Measurements from ENCODE around the gene LCN6.

DNA sequence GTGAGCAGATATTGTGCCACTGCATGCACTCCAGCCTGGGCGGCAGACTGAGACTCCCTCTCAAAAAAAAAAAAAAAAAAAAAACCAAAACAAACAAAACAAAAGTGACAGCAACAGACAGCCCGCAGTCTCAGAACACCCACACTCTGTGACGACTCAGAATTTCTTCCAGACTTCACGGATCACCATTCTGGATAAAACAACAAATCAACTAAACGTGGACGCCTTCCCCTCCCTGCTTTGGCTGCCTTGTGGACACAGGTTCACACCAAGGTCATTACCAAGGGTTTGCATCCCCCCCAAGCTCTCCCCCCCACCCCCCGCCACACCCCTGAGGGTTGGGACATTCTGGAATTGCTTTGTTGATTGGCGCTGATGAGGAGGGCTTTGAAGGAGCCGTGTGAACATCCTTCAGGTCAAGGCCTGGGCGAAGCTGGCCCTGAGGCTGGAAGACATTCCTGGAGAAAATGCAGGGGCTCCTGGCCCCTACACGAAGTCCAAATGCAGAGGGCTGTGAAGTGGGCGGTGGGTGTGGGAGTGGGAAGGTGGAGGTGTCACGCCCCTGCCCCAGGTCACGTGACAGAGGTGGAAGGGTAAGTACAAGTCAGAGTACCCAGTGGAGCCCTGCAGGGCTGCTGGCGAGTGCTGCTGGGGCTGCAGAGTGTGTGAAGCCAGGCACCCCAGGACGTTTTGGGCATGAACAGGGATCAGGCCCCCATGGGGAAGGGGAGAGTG lies 15.7 kb downstream of the LCN6 start:
- TF ChIP-seq IRF4 (IDR thresholded peaks at IDR 0.05; ENCODE audit: low read depth, low read length) (no peak), SIX5 (IDR thresholded peaks at IDR 0.05; ENCODE audit: low read depth, low read length, severe bottlenecking) (no peak), PAX8 (IDR thresholded peaks at IDR 0.05) (no peak), SRF (IDR thresholded peaks at IDR 0.05; ENCODE audit: low read depth in 2 of 2, low read length in 2 of 2) (no peak), NRF1 (conservative IDR thresholded peaks at IDR 0.05; ENCODE audit: low read depth, low read length) (no peak), CHD2 (IDR thresholded peaks at IDR 0.05; ENCODE audit: borderline replicate concordance, low read depth, low read length) (no peak), TBL1XR1 (IDR thresholded peaks at IDR 0.05; ENCODE audit: low read depth, low read length) (no peak), POLR2AphosphoS2 (IDR thresholded peaks at IDR 0.05; ENCODE audit: low read depth, low read length) (no peak)
- TF ChIP-seq, protein P1, sequence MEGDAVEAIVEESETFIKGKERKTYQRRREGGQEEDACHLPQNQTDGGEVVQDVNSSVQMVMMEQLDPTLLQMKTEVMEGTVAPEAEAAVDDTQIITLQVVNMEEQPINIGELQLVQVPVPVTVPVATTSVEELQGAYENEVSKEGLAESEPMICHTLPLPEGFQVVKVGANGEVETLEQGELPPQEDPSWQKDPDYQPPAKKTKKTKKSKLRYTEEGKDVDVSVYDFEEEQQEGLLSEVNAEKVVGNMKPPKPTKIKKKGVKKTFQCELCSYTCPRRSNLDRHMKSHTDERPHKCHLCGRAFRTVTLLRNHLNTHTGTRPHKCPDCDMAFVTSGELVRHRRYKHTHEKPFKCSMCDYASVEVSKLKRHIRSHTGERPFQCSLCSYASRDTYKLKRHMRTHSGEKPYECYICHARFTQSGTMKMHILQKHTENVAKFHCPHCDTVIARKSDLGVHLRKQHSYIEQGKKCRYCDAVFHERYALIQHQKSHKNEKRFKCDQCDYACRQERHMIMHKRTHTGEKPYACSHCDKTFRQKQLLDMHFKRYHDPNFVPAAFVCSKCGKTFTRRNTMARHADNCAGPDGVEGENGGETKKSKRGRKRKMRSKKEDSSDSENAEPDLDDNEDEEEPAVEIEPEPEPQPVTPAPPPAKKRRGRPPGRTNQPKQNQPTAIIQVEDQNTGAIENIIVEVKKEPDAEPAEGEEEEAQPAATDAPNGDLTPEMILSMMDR (IDR thresholded peaks at IDR 0.05 in 2 of 3, conservative IDR thresholded peaks at IDR 0.05 in 1 of 3; ENCODE audit: control insufficient read depth in 2 of 3, extremely low read depth in 1 of 3, insufficient read depth in 1 of 3, low read depth in 3 of 3, low read length in 3 of 3): no peak
- TF ChIP-seq, protein P2, sequence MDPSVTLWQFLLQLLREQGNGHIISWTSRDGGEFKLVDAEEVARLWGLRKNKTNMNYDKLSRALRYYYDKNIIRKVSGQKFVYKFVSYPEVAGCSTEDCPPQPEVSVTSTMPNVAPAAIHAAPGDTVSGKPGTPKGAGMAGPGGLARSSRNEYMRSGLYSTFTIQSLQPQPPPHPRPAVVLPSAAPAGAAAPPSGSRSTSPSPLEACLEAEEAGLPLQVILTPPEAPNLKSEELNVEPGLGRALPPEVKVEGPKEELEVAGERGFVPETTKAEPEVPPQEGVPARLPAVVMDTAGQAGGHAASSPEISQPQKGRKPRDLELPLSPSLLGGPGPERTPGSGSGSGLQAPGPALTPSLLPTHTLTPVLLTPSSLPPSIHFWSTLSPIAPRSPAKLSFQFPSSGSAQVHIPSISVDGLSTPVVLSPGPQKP (IDR thresholded peaks at IDR 0.05; ENCODE audit: low read depth, low read length): no peak
- TF ChIP-seq, protein P3, sequence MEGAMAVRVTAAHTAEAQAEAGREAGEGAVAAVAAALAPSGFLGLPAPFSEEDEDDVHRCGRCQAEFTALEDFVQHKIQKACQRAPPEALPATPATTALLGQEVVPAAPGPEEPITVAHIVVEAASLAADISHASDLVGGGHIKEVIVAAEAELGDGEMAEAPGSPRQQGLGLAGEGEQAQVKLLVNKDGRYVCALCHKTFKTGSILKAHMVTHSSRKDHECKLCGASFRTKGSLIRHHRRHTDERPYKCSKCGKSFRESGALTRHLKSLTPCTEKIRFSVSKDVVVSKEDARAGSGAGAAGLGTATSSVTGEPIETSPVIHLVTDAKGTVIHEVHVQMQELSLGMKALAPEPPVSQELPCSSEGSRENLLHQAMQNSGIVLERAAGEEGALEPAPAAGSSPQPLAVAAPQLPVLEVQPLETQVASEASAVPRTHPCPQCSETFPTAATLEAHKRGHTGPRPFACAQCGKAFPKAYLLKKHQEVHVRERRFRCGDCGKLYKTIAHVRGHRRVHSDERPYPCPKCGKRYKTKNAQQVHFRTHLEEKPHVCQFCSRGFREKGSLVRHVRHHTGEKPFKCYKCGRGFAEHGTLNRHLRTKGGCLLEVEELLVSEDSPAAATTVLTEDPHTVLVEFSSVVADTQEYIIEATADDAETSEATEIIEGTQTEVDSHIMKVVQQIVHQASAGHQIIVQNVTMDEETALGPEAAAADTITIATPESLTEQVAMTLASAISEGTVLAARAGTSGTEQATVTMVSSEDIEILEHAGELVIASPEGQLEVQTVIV (IDR thresholded peaks at IDR 0.05; ENCODE audit: borderline replicate concordance, partially characterized antibody): no peak
- TF ChIP-seq, protein P4, sequence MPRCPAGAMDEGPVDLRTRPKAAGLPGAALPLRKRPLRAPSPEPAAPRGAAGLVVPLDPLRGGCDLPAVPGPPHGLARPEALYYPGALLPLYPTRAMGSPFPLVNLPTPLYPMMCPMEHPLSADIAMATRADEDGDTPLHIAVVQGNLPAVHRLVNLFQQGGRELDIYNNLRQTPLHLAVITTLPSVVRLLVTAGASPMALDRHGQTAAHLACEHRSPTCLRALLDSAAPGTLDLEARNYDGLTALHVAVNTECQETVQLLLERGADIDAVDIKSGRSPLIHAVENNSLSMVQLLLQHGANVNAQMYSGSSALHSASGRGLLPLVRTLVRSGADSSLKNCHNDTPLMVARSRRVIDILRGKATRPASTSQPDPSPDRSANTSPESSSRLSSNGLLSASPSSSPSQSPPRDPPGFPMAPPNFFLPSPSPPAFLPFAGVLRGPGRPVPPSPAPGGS (IDR thresholded peaks at IDR 0.05; ENCODE audit: borderline replicate concordance, insufficient read depth, low read depth, low read length, poor library complexity, severe bottlenecking): no peak
